Measurements from ENCODE around the gene ACSS2. TPM values are rescaled to one million over a fixed set of nuclear protein-coding genes. Genes with fewer than 3 reads are reported as not detected.

The ACSS2 gene
- total RNA-seq, 1 donor from 2014 or later = 29.7 TPM

- FAIRE-seq (no peak), DNase-seq (ENCODE audit: low read depth) (no peak)
- Histone ChIP-seq H3K27me3 (ENCODE audit: control insufficient read depth, insufficient read depth, low read length) (no peaks in the 10 kb centered on the region), H3K4me3 (ENCODE audit: low read depth, low read length) (peak overlapping the region; percentile 82), H3K36me3 (ENCODE audit: control insufficient read depth, insufficient read depth, low read length) (peaks cover 7% of the 10 kb centered on the region)
- TF ChIP-seq CTCF (IDR thresholded peaks at IDR 0.05; ENCODE audit: insufficient read depth, low read length, severe bottlenecking) = no peak
These were observed 78.5 kb downstream of the ACSS2 start for GRCh38 chr20:34954904-34955230.

- peak; percentile 55 for TF ChIP-seq CTCF (IDR thresholded peaks at IDR 0.05; ENCODE audit: insufficient read depth, low read length, severe bottlenecking)
- DNase-seq (ENCODE audit: low read depth) (peak; percentile 87), FAIRE-seq (no peak)
- peaks cover 7% of the 10 kb centered on the region for H3K36me3 ChIP-seq (ENCODE audit: control insufficient read depth, insufficient read depth, low read length)
- peak within 1 kb of the TSS; percentile 82 for H3K4me3 ChIP-seq (ENCODE audit: low read depth, low read length)
- H3K27me3 ChIP-seq (ENCODE audit: control insufficient read depth, insufficient read depth, low read length) = no peaks in the 10 kb centered on the region
These were observed 79.0 kb downstream of the ACSS2 start, which contains the start of the genes GSS and MYH7B for GRCh38 chr20:34955231-34956040. Gene GSS, minus strand, starts transcription at chr20:34955806. Its CDS starts 3,954 bp downstream, at chr20:34951852. Gene MYH7B, plus strand, starts transcription at chr20:34955868. Its CDS starts 22,138 bp downstream, at chr20:34978006.

- Histone ChIP-seq H3K27me3 (ENCODE audit: control insufficient read depth, insufficient read depth, low read length) (no peaks in the 10 kb centered on the region), H3K36me3 (ENCODE audit: control insufficient read depth, insufficient read depth, low read length) (peaks cover 7% of the 10 kb centered on the region), H3K4me3 (ENCODE audit: low read depth, low read length) (peak overlapping the region; percentile 82)
- no peak for TF ChIP-seq CTCF (IDR thresholded peaks at IDR 0.05; ENCODE audit: insufficient read depth, low read length, severe bottlenecking)
- no peak for DNase-seq (ENCODE audit: low read depth)
- FAIRE-seq = no peak
These were observed 79.6 kb downstream of the ACSS2 start for GRCh38 chr20:34956041-34956458.

- peaks cover 3% of the 10 kb centered on the region for H3K36me3 ChIP-seq (ENCODE audit: control insufficient read depth, insufficient read depth, low read length)
- no peak for TF ChIP-seq CTCF (IDR thresholded peaks at IDR 0.05; ENCODE audit: insufficient read depth, low read length, severe bottlenecking)
- no peaks in the 10 kb centered on the region for H3K27me3 ChIP-seq (ENCODE audit: control insufficient read depth, insufficient read depth, low read length)
- FAIRE-seq = no peak
- no peak for DNase-seq (ENCODE audit: low read depth)
- no peak overlapping the region for H3K4me3 ChIP-seq (ENCODE audit: low read depth, low read length)
These were observed 80.5 kb downstream of the ACSS2 start for GRCh38 chr20:34956751-34957472.

GRCh38 chr20:34964486-34964885, 88.1 kb downstream of the ACSS2 start:
- TF ChIP-seq CTCF (IDR thresholded peaks at IDR 0.05; ENCODE audit: insufficient read depth, low read length, severe bottlenecking) = no peak
- Histone ChIP-seq H3K36me3 (ENCODE audit: control insufficient read depth, insufficient read depth, low read length) (no peaks in the 10 kb centered on the region), H3K27me3 (ENCODE audit: control insufficient read depth, insufficient read depth, low read length) (no peaks in the 10 kb centered on the region), H3K4me3 (ENCODE audit: low read depth, low read length) (no peak overlapping the region)
- FAIRE-seq = no peak
- DNase-seq (ENCODE audit: low read depth) = no peak

Data from bronchial epithelial cell (primary cell).